ENCODE results near the gene C12orf75.

- TF ChIP-seq, protein P1, sequence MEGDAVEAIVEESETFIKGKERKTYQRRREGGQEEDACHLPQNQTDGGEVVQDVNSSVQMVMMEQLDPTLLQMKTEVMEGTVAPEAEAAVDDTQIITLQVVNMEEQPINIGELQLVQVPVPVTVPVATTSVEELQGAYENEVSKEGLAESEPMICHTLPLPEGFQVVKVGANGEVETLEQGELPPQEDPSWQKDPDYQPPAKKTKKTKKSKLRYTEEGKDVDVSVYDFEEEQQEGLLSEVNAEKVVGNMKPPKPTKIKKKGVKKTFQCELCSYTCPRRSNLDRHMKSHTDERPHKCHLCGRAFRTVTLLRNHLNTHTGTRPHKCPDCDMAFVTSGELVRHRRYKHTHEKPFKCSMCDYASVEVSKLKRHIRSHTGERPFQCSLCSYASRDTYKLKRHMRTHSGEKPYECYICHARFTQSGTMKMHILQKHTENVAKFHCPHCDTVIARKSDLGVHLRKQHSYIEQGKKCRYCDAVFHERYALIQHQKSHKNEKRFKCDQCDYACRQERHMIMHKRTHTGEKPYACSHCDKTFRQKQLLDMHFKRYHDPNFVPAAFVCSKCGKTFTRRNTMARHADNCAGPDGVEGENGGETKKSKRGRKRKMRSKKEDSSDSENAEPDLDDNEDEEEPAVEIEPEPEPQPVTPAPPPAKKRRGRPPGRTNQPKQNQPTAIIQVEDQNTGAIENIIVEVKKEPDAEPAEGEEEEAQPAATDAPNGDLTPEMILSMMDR (IDR thresholded peaks at IDR 0.05), result no peak
- no peak for TF ChIP-seq POLR2A (IDR thresholded peaks at IDR 0.05)
Observed at GRCh38 chr12:105342464-105342863, 12.0 kb downstream of the C12orf75 start.
